NCI-H2227 (cell line): ENCODE measurements around the gene NOBOX.
"Not testable (repeated sequence)": the region's sequence is repeated elsewhere in the genome, so short reads cannot be mapped to it uniquely, and the experiment has no call there.

Source experiments
- DNase-seq: peaks from one replicate; lab custom pipeline; 2025; ENCODE audit not compliant: unreplicated experiment; lab: John Stamatoyannopoulos, UW

The NOBOX gene

DNA sequence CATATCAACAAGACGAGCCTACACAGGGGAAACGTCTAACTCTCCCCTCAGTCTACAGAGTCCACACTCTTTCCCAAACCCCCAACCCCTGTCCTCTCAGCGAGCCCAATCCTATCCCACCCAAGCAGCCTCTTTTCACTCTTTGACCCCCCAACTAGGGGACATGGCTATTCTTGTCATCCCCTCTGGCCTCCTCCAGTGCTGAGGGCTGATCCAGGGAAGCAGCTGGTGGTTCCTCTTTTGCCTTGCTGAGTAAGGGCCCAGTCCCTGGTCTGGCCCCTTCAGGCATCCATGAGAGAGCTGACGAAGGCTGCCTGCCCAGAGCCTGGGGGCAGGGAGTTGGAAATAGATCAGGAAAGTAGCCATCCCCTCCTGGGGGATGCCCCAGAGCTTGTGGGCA is 6.4 kb downstream of the NOBOX start:
- DNase-seq: no peak

- peak; percentile 15 for DNase-seq
Measured at GRCh38 chr7:144391823-144392255, 11.7 kb downstream of the NOBOX start.

GRCh38 chr7:144391014-144391413 is 12.5 kb downstream of the NOBOX start:
- DNase-seq: no peak

DNA sequence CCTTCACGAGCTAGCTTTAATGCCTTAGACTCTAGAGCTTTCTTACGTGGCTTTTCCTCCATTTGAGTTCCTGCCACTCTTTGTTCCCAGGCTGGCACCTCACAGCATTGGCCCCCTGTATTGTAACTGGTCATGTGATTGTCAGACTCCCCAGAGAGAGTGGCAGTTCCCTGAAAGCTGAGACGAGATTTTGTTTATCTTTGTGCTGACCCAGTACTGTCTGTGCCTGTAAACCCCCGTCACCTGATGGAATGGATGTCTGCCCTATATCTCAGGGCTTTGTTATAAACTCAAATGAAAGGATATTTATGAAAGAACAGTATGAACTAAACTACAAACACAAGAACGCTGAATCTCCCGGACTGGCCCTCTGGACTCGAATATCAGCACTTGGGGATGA is 13.0 kb downstream of the NOBOX start:
- DNase-seq: no peak

DNA sequence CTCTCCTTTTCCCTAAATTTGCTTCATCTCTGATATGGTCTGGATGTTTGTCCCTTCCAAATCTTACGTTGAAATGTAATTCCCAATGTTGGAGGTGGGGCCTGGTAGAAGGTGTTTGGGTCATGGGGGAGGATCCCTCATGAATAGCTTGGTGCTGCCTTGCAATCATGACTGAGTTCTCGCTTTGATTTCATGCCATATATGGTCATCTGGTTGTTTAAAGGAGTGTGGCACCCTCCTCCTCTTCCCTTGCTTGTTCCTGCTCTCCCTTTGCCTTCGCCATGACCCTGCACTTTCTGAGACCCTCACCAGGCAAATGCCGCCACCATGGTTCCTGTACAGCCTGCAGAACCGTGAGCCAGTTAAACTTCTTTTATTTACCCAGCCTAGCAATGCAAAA is 14.5 kb downstream of the NOBOX start:
- DNase-seq: no peak

DNA sequence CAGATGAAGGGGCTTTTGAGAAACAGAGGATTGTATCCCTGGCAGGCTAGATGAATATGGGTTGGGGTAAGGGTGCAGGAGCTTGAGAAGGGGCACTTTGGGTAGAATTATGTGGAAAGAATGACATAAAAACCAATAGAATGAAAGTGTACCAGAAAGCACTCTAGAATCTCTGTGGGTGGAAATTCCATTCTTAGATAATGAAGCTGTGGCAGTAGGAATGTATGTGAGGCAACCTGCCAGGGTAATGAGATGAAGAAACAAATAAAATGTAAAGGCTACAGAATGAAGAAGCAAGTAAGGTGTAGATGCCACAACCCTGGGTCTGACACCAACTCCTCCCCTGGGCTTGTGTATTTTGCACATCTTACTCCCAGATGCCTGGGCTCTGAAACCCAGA is 16.8 kb downstream of the NOBOX start:
- no peak for DNase-seq

- no peak for DNase-seq
Measured at GRCh38 chr7:144384555-144385245, 18.8 kb downstream of the NOBOX start.

- DNase-seq: no peak
Measured at GRCh38 chr7:144384071-144384470, 19.4 kb downstream of the NOBOX start.

DNA sequence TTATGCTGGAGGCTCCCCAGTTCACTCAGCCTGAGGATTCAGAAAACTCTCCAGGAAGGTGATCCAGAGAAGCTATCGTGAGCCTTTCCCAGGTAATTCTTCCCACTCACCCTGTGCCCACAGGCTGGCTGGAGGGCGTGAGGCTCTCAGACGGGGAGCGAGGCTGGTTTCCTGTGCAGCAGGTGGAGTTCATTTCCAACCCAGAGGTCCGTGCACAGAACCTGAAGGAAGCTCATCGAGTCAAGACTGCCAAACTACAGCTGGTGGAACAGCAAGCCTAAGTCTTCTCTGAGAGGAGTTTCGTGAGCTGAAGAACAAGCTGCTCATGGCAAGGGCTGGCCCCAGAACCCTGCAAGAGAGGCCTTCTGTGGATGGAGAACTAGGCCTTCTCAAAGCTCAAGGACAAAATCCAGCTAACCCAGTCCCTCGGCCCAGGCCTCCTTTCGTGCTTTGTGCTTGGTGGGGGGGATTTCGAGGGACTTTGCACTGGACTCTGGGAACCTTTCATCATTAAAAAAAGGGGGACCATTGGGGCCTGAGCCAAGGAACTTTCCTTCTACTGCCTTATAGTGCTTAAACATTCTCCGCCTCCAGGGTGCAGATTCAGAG is 23.6 kb downstream of the NOBOX start:
- DNase-seq: no peak

DNA sequence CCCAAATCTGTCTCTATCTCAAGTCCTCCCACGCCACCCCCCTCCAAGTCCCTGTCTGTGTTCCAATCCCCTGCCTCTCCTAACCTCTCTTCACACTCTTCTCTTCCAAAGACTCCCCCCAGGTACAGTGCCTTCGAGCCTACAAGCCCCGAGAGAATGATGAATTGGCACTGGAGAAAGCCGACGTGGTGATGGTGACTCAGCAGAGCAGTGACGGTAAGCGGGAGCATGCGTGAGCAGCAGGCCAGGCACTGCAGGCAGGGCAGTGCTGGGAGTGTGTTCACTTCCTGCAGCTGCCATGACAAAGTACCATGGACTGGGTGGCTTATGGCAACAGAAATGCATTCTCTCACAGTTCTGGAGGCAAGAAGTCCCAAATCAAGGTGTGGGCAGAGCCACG is 24.8 kb downstream of the NOBOX start:
- DNase-seq: no peak

- not testable (repeated sequence) for DNase-seq
Measured at GRCh38 chr7:144369221-144369620, 34.3 kb downstream of the NOBOX start.

DNA sequence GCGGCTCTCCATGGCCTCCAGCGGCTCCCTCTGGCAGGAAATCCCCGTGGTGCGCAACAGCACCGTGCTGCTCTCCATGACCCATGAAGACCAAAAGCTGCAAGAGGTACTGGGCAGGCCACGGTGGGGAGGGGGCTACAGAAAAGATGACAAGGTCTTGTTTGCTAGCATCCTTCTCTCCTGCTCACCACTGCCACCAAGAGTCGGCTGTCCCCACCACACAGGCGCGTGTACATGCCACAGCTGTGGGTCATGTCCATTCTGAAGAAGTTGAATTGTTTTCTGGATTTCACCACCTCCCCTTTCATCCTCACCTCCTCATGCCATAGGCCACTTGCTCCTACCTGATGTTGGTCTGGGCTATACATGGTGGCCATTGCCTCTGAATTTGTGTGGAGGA is 36.2 kb downstream of the NOBOX start:
- not testable (repeated sequence) for DNase-seq

GRCh38 chr7:144365523-144365922 is 38.0 kb downstream of the NOBOX start:
- not testable (repeated sequence) for DNase-seq

GRCh38 chr7:144362061-144362460 is 41.4 kb downstream of the NOBOX start:
- DNase-seq: not testable (repeated sequence)

- not testable (repeated sequence) for DNase-seq
Measured at GRCh38 chr7:144356860-144357259, 46.6 kb downstream of the NOBOX start.

- not testable (repeated sequence) for DNase-seq
Measured at GRCh38 chr7:144356185-144356584, 47.3 kb downstream of the NOBOX start.

DNA sequence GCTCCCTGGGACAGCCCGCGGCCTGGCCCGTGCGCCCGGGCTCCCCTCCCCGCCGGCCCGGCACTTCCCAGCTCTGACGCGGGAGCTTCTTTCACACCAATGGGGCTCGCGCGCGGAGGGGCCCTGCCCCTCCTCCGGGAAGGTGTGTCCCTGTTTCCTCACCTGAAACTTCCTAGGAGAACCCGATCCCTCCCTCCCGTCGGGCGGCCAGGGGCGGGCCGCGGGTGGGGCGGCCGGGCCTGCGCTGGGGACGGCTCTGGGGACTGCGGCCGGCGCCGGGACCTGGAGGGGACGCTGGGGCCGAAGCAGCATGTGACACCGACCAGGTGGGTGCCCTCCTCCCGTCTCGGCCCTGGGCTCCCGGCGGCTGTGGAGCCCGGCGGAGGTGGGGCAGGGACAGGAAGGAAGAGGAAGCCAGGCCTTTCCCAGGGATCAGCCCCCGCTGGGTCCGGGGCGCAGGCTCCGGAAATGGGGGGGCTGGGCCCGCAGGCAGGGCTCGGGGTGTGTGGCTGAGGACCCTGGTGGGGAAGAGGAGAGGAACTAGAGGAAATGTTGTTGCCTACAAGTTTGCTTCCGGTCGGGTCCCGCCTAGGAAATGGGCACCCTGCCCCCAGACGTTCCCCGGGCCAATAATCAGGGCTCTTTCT is 48.2 kb downstream of the NOBOX start, which contains the start of gene ARHGEF5:
TSS of gene ARHGEF5 (plus strand) at position 227 of the 647 bp plus-strand sequence. CDS start 7,268 bp downstream, outside the sequence.
- DNase-seq: not testable (repeated sequence)

DNA sequence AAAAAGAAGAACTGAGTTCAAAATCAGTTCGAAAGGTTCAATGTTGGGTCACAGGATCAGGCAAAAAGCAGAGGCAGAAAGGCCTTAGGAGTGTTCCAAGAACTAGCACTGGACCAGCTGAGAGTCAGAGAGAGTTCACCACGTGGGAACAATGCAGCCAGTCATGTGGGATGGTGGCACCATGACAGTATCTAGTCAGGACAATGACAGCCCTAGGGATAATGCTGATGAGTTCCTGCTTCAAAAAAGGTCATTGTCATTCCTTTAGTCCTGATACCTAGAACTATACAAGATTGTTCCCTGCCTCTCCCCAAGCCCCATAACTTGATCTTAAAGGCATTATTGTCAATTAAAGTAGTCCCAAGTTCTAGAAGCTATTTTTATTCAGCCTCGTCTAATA is 51.8 kb downstream of the NOBOX start:
- DNase-seq: not testable (repeated sequence)

- DNase-seq: not testable (repeated sequence)
Measured at GRCh38 chr7:144348625-144349024, 54.9 kb downstream of the NOBOX start.
